ENCODE results near the gene SBK2.

- TF ChIP-seq CTCF (conservative IDR thresholded peaks at IDR 0.05 in 1 of 2, IDR thresholded peaks at IDR 0.05 in 1 of 2; ENCODE audit: low read depth in 1 of 2, low read length in 2 of 2) (no peak), EZH2 (IDR thresholded peaks at IDR 0.05; ENCODE audit: low read length, missing control alignments) (no peak)
Observed at GRCh38 chr19:55540619-55541018, 3.7 kb upstream of the SBK2 start.
